GM18526 (cell line): ENCODE measurements around the gene ALDH1B1.

Experiments
- POLR2A ChIP-seq: IDR thresholded peaks from 3 replicates; pipeline ENCODE4 v1.6.1; 2011; ENCODE audit not compliant: insufficient read length; ENCODE audit errors: extremely low read depth

The ALDH1B1 gene

DNA sequence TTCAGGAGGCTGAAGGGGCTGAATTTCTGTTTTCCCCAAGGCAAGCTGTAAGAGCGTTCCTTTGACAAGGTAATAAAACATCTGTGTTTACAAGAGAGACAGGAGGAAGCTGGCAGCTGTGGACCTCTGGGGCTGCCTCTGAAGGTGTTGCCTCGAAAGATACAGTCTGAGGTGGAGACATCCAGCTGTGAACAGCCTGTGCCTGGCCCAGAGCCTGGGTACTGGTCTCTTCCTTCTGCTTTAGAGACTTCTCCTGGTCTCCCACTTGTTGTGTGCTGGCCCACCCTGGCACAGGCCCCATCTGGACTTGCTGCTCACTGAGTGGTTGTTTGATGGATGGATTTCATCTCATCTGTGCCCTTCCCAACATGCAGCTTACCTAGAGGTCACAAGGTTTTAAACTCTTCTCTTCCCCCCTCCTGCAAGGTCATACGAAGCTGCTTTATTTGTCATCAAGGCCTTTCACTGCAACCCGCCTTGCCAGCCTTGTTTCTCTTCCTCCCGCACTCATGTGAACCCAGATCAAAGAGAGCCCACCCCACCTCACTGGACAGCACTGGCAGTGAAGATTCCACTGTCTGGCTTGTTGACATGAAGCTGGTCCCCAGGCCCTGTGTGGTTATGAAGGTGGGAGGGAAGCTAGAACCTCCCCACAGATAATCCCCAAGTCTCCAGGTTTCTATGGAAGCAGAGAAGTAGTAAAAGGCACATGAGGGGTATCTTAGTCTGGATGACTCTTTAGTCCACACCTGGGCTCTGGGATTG is 35.0 kb upstream of the ALDH1B1 start:
- no peak for TF ChIP-seq POLR2A

DNA sequence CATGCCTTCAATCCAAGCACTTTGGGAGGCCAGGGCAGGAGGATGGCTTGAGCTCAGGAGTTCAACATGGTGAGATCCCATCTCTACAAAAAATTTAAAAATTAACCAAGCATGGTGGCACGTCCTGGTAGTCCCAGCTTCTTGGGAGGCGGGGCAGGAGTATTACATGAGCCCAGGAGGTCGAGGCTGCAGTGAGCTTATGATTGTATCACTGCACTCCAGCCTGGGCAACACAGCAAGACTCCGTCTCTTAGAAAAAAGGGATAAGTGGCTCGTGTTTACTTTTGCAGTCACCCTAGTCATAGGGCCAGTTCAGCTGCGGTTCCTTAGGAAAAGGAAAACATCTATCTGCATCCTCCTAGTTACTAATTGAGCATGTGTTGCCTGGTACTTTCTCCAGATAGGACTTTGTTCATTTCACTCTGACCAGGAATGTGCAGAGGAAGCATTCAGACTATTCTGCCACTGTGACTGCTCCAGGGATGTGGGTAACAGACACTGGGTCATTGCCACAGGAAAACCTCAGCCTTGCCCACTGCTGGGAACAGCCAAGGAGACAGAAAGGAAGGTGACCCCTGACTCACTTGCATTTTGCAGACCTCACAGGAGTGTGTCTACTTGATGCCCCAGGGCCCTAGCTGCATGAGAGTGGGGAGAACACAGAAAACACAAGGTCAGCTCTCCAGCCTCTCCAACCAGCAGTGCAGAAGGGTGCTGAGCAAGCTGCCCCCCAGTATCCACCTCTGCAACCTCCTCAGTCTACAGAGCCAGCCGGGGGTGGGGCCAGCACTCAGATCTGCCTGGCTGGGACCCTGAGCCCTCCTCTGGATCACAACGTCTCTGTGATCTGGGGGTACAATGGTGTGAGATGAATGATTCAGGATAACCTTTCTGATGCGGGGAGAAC is 33.9 kb upstream of the ALDH1B1 start:
- no peak for TF ChIP-seq POLR2A

DNA sequence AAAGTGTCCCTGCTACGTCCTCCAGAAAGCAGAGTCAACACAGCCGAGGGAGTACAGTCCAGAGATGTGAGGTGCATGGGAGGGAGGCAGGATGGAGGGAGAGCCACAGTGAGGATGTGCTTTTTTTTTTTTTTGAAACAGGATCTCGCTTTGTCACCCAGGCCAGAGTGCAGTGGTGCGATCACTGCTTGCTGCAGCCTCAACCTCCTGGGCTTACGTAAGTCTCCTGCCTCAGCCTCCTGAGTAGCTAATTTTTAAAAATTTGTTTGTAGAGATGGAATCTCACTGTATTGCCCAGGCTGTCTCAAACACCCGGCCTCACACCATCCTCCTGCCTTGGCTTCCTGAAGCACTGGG is 33.2 kb upstream of the ALDH1B1 start:
- TF ChIP-seq POLR2A: no peak

DNA sequence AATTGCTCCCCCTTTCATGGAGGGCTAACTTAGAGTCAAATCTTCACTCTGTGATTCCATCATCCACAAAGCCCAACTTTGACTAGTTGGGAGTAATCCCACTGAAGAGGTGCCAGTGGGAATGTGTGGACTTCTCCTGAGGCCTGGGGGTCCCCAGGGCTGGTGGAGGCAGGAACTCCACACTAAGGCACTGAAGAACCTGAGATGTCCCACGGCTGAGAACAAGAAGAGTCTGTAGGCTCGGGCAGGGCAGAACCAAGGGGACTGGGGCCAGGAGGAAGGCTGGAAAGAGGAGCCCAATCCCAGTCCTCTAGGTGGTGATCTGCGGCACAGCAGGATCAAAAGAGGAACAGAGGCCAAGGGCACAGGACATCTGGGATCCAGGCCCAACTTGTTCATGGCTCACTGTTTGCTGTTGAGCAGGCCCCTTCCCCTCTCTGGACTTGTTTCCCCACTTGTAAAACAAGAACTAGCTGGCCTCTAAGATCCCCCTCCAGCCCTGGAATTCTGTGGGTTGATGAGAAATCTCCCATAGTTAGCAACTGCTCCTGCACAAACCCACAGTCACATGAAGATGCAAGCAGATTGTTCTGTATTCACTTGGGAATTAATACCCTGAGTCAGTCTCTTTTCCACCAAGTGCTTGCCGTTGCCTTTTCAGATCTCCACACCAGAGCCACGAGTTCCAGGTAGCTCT is 32.7 kb upstream of the ALDH1B1 start:
- no peak for TF ChIP-seq POLR2A

DNA sequence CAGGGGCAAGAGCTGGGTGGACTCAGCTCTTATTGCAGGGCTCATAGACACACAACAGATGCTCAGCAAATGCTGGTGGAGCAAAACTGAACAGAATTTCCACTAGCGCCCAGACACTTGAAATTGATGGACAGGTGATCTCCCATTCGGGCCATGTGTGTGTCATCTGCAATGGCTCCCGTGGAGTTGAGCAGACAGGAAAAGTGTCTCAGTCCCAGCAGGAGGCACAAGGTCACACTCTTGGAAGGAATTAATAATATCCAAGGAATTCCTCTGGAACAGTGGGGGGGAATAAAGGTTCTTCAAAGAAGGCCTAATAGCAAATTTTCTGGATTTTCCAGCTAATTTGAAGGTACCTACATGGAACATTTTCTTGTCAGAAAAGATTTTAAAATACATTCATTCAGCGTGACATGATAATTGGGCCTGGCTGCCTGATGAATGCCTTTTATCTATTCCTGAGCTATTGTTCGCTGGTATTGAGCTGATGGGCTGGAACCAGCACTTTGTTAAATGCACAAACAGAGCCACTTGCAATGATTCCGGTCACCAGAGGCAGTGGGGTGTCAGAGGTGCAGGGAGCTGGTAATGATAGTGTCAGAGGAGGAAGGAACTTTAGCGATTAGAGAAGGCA is 31.5 kb upstream of the ALDH1B1 start:
- no peak for TF ChIP-seq POLR2A

DNA sequence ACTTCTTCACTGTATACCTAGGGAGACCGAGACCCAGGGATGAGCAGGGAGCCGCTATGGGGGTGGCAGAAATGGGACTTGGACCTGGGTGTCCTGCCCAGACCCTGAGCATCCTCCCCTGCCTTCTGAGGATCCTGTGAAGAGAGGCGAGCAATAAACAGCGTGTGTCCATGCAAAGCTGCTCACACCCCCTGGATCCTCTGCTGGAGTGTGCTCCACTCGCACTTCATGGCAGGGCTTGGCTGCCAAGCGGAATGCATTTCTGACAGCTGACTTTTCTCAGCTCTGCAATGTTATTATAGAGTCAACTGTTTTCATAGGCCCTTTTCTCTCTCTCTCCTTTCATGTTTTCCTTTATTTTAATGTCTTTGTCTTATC is 31.0 kb upstream of the ALDH1B1 start:
- no peak for TF ChIP-seq POLR2A

DNA sequence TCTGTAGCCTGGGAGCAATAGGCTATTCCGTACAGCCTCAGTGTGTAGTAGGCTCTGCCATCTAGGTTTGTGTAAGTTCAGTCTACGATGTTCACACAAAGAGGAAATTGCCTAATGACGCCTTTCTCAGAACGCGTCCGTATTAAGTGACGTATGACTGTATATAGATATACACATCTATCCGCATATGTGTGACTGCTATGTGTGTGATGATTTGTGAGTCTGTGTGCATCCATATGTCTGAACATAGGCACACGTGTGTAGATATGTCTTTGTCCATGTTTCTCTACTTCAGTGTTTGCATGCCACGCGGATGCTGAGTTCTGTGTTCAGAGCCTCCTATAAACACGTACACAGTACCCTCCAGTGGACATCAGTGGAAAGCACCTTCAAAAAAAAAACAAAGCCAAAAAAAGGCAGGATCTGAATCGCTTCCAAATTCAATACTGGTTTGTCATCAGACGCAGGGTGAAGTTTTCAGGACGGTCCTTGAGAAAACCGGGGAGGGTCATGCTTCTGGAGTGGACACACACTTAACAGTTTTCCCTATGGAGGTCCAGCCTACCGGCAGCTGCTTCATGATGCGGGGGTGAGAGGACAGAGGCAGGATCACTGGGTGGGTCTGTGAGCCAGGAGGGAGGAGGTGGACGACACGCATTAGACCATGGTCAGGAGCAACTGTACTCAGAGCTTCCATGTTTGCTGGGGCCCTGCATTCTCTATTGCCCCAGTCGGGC is 29.5 kb upstream of the ALDH1B1 start:
- TF ChIP-seq POLR2A: no peak

DNA sequence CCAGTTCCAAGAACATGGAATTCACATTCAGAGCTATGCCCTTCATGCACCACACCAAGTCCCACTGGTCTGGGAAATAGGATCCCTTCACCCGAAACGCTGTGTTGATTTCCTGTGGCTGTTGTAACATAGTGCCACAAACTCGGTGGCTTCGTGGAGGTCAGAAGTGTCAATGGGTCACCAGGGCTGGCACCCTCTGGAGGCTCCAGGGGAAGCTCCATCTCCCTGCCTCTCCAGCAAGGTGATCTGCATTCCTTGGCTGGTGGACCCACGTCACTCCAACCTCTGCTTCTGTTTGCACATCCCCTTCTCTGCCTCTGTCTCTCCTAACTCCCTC is 28.9 kb upstream of the ALDH1B1 start:
- no peak for TF ChIP-seq POLR2A

DNA sequence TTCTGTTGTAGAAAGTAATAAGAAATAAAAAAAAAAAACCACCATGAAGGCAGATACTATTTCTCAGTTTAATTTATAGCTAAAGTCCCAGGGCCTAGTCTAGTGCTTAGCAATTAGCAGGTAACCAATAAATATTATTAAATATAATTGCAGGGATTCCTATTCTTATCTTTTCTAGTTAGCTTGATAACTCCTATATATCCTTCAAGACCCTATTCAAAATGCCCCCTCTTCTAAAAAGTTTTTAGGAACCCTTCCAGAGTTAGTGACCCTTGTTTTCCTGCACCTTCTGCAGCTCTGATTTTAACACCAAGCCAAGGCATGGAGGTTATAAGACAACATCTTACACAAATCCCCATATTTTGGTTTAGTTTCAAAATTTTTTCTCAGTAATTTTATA is 24.6 kb upstream of the ALDH1B1 start:
- TF ChIP-seq POLR2A: no peak

DNA sequence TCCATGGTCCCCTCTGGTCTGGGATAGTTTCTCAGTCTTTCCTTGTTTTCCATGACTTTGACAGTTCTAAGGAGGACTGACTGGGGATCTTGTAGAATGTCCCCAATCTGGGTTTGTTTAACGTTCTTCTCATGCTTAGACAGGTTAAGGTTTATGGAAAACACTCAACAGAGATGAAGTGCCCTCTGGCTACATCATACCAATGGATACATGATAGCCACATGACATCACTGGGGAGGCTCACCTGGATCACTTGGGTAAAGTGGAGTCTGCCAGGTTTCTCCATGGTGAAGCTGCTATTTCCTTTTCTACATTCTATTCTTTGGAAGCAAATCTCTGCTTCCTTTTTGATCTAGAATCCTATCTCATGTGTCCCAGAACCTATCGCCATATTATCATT is 23.8 kb upstream of the ALDH1B1 start:
- no peak for TF ChIP-seq POLR2A

DNA sequence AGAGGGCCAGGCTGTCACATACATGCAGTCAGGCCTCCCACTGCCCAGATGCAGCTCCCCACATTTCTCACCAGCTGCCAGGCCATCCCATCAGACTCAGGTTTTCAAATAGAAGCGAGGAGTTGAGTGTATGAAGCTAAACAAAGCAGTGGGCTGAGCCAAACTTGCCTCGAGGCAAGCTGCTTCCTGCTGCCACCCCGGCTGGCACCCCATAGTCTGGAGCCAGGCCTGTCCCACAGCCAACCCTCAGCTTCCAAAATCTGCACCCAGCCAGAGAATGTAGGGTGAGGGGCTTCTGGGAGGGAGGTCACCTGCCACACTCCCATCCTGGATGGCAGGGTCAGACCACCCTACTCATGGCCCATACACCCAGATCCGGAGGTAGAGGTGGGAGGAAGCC is 22.3 kb upstream of the ALDH1B1 start:
- TF ChIP-seq POLR2A: no peak

DNA sequence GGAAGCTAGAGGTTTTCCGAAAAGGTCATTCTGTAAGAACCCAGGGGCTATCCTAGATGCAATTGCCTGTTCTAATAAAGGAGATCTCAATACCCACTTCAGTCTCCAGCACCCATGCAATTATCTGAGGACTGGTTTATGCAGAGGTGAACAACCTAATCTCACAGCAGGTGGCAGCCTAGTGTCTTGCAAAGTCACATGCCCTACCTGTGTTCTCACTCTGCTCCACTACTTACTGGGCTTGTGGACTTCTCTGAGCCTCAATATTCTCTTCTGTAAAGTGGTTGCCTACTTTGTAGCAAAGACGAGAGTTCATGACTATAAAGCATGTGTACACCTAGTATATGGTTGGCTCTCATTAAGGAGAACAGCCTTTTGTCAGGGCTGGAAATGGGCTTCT is 21.0 kb upstream of the ALDH1B1 start:
- TF ChIP-seq POLR2A: no peak

DNA sequence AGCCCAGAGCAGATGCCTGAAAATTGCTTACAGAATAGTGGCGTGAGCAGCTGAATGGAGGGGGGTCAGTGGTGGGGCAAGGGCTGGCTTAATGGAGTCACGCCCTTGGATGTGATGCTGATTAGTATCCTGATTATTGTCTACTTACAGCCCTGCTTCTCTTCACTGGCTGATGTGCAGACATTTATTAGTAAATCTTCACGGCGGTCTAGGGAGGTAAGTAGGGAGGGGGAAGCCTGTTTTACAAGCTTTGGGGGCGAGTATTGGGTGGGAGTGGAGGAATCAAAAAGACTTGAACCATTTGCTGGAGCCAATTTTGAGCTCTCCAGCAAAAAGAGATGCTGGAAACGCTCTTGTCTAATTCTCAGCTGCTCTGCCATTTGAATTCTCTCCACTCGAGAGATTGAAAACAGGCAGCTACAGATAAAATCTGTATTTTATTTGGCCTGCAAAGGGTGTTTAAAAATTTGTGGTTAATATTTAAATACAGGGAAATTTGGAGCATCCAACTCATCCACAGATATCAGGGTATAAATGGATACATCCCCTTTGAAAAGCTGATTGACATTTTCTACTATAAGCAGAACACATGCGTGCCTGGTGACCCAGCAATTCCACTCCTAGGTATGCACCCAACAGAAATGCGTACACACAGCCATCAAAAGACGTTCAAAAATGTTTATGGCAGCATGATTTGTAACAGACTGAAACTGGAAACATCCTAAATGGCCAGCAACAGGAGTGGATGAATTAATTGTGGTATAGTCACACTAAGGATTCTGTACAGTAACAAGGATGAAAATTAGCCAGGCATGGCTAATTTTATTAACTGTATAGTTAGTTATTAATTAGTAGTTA is 19.5 kb upstream of the ALDH1B1 start:
- no peak for TF ChIP-seq POLR2A

DNA sequence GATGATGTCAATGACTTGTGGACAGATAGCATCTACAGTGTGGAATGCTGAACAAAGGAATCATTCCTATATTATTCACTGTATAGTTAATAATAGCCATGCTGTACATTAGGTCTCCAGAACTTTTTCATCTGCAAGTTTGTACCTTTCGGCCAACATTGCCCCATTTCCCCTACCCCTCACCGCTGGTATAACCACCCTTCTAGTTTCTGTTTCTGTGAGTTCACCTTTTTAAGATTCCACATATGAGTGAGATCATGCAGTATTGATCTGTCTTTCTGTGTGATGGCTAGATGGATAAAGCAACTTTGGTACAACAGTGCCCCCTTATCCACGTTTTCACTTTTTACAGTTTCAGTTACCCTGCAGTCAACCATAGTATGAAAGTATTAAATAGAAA is 18.8 kb upstream of the ALDH1B1 start:
- TF ChIP-seq POLR2A: no peak
